GF-D8 (cell line): ENCODE measurements around the gene TMEM269.

Experiments
- DNase-seq: peaks from one replicate; lab custom pipeline; 2025; lab: John Stamatoyannopoulos, UW

TMEM269 gene

DNA sequence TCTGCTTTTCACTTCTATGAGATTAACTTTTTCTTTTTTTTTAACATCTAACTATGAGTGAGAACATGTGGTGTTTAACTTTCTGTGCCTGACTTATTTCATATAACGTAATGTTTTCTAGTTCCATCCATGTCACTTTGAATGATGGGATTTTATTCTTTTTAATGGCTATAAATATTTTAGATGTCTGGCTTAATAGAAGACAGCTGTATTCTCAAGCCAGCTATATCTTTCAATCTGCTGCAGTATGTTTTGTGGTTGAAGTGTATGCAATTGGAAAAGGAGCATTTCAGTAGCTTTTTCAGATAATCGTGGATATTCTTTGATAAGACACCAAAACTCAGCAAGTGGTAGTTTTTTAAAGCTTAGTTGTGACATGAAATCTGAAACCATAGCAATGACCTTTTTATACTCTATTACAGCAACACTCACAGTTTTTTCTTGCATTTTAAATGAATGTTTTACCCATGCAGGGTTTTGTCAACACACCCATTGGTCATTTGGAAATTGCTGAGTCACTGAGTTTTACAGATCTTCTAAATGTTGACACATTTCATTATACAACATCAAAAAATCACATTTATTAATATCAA, 38.1 kb downstream of the TMEM269 start:
- no peak for DNase-seq

DNA sequence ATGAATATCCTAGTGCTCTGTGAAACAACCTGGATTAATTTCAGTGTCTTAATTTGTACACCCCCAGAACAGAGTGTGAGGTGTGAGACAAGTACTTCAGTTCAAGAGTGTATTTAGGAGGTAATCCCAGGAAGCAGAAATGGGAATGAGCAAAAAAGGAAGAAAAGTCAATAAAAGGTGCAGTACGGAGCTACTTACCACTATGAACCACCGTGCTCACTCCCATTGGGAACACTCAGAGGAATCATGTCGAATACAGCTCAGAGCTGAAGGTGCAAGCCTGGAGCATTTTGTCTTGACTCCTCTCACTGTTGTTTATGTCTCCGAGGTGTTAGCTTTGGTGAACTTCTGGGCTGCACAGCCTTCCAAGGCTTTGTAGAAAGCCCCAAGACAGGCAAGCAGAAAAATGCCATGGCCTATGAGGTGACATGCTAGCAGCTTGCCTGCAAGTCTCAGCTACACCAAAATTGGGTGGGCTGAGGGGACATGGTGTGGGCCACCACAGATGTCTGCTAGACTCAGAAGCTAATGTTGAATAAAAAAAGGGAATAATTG, 39.8 kb downstream of the TMEM269 start:
- no peak for DNase-seq

DNA sequence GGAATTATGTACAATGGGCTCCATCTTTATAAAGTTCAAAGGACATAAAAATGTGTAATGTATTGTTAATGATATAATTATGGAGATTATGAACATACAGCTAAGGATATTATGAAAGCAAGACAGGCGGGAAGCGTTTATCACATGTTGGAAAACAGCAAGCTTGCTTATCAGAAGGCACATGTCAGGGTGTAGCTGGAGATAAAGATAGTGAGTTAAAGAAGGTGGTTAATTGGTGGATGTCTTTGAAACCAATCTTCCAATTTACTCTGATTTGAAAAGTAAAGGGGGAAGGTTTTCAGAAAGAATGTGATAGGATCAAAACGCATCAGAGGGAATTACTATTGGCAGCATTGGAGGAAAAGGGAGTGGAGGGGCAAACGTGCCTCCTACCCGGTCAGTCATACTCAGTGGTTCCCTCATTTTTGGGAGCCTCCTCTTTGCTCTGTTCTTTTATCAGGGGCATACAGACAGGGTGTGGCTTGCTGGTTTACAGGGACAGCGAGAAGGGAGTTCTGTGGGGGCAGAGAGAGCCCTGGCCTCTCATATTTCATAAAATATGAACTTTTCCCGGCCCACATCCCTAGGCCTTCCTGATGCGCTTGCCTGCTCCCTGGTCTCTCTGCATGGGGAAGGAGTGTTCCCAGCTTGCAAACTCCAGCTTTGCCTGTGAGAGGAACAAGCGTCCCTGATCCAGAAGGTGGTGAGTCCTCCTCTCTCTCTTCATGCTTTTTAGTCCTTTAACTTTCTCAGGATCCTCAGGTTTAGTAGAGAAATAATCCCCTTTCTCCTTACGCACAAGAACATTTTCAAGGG, 40.5 kb downstream of the TMEM269 start:
- DNase-seq: no peak

GRCh38 chr1:42830631-42831030, 45.8 kb downstream of the TMEM269 start:
- no peak for DNase-seq

- no peak for DNase-seq
These were observed 46.5 kb downstream of the TMEM269 start for GRCh38 chr1:42831273-42831672.

GRCh38 chr1:42832641-42833240, 48.0 kb downstream of the TMEM269 start:
- no peak for DNase-seq

DNA sequence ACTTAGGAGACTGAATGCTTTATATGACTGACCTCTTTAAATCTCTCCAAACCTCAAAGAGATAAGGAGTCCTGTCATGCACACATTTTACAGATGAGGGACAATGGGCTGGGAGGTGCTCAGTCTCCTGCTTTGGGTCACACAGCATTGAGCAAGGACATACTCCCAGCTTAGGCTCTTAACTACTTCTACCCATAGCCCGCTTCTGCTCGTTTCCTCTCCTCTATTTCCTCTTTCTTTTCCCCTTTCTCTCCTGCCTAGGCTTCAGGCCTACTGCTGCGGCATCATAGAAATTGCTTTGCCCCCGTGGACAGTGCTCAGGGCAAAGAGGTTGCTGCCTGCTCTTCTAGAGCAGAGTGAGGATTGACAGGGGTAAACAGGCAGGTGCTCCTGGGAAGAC, 49.2 kb downstream of the TMEM269 start:
- DNase-seq: no peak

GRCh38 chr1:42834803-42835202, 50.0 kb downstream of the TMEM269 start:
- DNase-seq: no peak

GRCh38 chr1:42835422-42835821, 50.6 kb downstream of the TMEM269 start:
- DNase-seq: no peak

GRCh38 chr1:42837709-42838108, 52.9 kb downstream of the TMEM269 start:
- no peak for DNase-seq

DNA sequence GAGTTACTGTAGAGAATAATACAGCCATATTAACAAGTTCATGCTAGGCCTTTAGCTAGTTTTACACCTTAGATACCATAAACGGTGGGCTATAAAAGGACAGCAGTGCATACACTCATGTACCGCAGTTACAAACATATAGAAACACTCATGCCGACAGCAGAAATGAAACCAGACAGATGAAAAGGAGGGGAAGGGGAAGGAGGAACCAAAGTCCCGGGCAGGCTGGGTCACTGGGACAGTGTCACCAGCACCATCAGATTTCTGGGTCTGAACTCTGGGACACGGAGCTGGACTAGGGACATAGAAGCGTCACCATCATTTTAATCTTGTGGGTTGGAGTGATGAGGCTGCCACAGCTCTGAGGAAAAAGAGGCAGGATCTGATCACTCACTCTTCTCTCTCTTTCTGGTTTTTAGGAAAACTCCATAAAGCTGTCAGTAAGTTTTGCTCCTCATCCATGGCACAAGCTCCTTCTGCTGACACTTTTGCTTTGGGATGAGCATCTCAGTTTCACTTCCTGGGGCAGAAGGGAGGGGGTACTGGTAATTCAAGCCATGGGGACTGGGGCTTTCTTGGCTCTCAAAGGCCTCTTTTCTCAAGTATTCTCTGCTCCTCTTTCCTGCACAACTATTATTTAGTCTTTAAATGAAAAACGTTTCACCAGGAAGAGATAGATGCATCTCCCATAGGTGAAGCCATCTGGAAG, 53.8 kb downstream of the TMEM269 start:
- no peak for DNase-seq

DNA sequence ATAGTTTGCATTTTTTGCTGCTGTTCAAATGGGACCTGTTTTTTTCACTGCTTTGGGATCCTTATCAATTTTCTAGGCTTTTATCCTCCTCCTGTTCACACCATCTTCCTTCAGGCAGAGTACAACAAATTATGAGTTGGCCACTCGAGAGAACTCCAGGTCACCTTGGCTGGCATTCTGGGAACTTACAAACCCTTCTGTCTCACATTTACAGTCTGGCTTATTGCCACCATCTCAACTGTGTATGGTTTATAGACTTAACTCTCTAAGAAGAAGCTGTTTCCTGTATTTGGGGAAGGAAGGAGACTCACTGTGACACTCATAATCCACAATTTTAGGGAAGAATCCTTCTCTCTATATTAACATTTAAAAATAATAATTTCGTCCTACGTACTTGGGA, 56.2 kb downstream of the TMEM269 start:
- DNase-seq: no peak

- no peak for DNase-seq
These were observed 56.8 kb downstream of the TMEM269 start for GRCh38 chr1:42841440-42842147.

- DNase-seq: no peak
These were observed 59.9 kb downstream of the TMEM269 start for GRCh38 chr1:42844592-42845140.

DNA sequence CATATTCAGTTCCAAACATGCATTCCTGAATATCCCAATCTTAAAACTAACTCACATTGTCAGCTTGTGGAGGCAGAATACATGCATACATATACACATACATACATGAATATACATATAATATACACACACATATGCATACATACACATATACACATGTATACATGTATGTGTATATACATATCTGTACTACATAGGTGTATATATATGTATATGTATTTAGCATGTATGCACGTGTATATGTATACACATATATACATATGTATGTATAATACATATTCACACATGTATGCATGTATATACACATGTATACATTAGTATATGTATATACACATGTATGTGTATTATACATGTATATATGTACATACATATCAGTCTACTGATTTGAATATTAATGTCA, 60.4 kb downstream of the TMEM269 start:
- DNase-seq: no peak

GRCh38 chr1:42845866-42846256, 61.1 kb downstream of the TMEM269 start:
- DNase-seq: no peak

GRCh38 chr1:42846257-42847110, 61.7 kb downstream of the TMEM269 start, which contains the start of gene ZNF691:
Gene ZNF691, plus strand, starts transcription at chr1:42846613. Its CDS starts 3,046 bp downstream, at chr1:42849659.
- DNase-seq: peak; percentile 94

GRCh38 chr1:42847111-42847595, 62.4 kb downstream of the TMEM269 start:
- DNase-seq: no peak

DNA sequence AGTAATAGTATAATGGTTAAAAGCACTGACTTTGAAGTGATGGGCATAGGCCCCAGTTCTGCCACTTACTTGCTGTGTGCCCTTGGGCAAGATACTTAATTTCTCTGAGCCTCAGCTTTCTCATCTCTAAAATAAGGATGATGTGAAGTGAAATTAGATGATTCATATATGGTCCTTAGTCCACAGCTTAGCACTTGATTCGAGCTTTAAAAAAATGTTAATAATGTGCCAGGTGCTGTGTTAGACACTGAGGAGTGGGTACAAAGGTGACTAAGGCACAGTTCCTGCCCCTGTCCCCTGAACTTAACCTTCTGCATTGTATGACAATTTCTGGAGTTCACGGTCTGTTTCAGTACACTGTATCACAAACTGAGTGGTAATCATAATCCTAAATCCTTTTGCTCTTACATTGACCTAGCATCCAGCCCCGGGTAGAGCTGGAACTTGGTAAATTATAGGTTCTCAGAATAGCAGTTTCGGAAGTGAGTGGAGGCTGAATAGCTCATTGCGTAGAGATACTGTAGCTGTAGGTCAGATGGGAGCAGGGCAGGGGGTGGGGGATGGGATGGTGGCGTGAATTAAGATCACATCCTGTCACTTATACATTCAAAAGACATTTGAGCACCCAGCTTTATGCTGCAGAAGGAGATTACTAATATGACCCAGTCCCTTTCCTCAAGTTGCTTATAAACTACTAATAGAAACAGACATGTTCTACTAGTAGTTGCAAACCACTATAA, 63.1 kb downstream of the TMEM269 start:
- DNase-seq: no peak
